ENCODE data around the gene EFNA3. TPM values are rescaled to one million over a fixed set of nuclear protein-coding genes. Genes with fewer than 3 reads are reported as not detected.

EFNA3 gene
- total RNA-seq, 1 experiment from 2014 or later = 20.4 TPM

GRCh38 chr1:155057104-155057503 is 21.5 kb upstream of the EFNA3 start:
- CTCF ChIA-PET = interaction anchor here (1.3 kb wide), 2 partner anchors 28 to 64 kb away, joined by 4 to 6 read pairs; partner anchors contain the start of gene LENEP
- no TSS peak for BruUV-seq (replicated peaks)
- H3K9me2 ChIP-seq (ENCODE audit: insufficient read depth) = no peaks in the 10 kb centered on the region
- ATAC-seq (no peak), DNase-seq (ENCODE audit: low read depth, low spot score) (no peak)
- H3K27me3 ChIP-seq (ENCODE audit: insufficient read depth, low read length) = no peaks in the 10 kb centered on the region
- no peak overlapping the region for H3K4me3 ChIP-seq (replicated peaks in 1 of 2; ENCODE audit: low read depth in 1 of 2, low read length in 2 of 2)
- peaks cover 10 to 24% of the 10 kb centered on the region in 2 experiments for H3K4me1 ChIP-seq (ENCODE audit: control insufficient read depth in 1 of 2, insufficient read depth in 2 of 2, low read length in 2 of 2)
- peaks cover 30 to 42% of the 10 kb centered on the region in 2 experiments for H3K36me3 ChIP-seq (ENCODE audit: control insufficient read depth in 1 of 2, insufficient read depth in 2 of 2, low read length in 2 of 2)
- no peak overlapping the region for H3K9ac ChIP-seq (ENCODE audit: low read length)
- no peak overlapping the region for H3K27ac ChIP-seq (ENCODE audit: low read depth, low read length)
- TF ChIP-seq, protein P1, sequence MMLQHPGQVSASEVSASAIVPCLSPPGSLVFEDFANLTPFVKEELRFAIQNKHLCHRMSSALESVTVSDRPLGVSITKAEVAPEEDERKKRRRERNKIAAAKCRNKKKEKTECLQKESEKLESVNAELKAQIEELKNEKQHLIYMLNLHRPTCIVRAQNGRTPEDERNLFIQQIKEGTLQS (IDR thresholded peaks at IDR 0.05) = no peak
- no peak for TF ChIP-seq ZNF274 (IDR thresholded peaks at IDR 0.05; ENCODE audit: low read depth, low read length)
- no peak for TF ChIP-seq CEBPB (IDR thresholded peaks at IDR 0.05; ENCODE audit: low read depth)
- TF ChIP-seq TCF7L2 (IDR thresholded peaks at IDR 0.05; ENCODE audit: borderline replicate concordance, extremely low read depth, insufficient read depth, insufficient read length) = no peak
- no peak for TF ChIP-seq CTCF (IDR thresholded peaks at IDR 0.05 in 2 of 3, conservative IDR thresholded peaks at IDR 0.05 in 1 of 3; ENCODE audit: borderline replicate concordance in 1 of 3, insufficient read depth in 1 of 3, low read depth in 2 of 3, low read length in 2 of 3)
- TF ChIP-seq JUND (IDR thresholded peaks at IDR 0.05) = no peak
- no peak for TF ChIP-seq CBX3 (IDR thresholded peaks at IDR 0.05; ENCODE audit: low read depth)
- no peak for TF ChIP-seq EGR1 (IDR thresholded peaks at IDR 0.05; ENCODE audit: low read depth)
- TF ChIP-seq EZH2phosphoT487 (IDR thresholded peaks at IDR 0.05; ENCODE audit: borderline replicate concordance) = no peak
- TF ChIP-seq, protein P2, sequence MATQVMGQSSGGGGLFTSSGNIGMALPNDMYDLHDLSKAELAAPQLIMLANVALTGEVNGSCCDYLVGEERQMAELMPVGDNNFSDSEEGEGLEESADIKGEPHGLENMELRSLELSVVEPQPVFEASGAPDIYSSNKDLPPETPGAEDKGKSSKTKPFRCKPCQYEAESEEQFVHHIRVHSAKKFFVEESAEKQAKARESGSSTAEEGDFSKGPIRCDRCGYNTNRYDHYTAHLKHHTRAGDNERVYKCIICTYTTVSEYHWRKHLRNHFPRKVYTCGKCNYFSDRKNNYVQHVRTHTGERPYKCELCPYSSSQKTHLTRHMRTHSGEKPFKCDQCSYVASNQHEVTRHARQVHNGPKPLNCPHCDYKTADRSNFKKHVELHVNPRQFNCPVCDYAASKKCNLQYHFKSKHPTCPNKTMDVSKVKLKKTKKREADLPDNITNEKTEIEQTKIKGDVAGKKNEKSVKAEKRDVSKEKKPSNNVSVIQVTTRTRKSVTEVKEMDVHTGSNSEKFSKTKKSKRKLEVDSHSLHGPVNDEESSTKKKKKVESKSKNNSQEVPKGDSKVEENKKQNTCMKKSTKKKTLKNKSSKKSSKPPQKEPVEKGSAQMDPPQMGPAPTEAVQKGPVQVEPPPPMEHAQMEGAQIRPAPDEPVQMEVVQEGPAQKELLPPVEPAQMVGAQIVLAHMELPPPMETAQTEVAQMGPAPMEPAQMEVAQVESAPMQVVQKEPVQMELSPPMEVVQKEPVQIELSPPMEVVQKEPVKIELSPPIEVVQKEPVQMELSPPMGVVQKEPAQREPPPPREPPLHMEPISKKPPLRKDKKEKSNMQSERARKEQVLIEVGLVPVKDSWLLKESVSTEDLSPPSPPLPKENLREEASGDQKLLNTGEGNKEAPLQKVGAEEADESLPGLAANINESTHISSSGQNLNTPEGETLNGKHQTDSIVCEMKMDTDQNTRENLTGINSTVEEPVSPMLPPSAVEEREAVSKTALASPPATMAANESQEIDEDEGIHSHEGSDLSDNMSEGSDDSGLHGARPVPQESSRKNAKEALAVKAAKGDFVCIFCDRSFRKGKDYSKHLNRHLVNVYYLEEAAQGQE (IDR thresholded peaks at IDR 0.05; ENCODE audit: low read depth) = no peak
- TF ChIP-seq ELF1 (IDR thresholded peaks at IDR 0.05; ENCODE audit: borderline replicate concordance, low read depth) = no peak
- no peak for TF ChIP-seq EZH2 (IDR thresholded peaks at IDR 0.05)
- no peak for TF ChIP-seq SIN3A (IDR thresholded peaks at IDR 0.05; ENCODE audit: low read depth)
- no peak for TF ChIP-seq YY1 (IDR thresholded peaks at IDR 0.05; ENCODE audit: extremely low read depth, insufficient replicate concordance, low read depth, low read length)
- POLR2A ChIA-PET = no interaction called here
- H4K20me1 ChIP-seq (ENCODE audit: insufficient read depth) = no peaks in the 10 kb centered on the region
- RAD21 ChIA-PET (ENCODE audit: low non-redundant PET in 1 of 2, low total read pairs in 2 of 2, uncharacterized antibody in 2 of 2, unreplicated experiment in 2 of 2) = no interaction called here
- no peak overlapping the region for H3K4me2 ChIP-seq (ENCODE audit: low read length)
- no peaks in the 10 kb centered on the region for H3K9me3 ChIP-seq (ENCODE audit: control insufficient read depth in 1 of 2, insufficient read depth in 1 of 2, low read depth in 1 of 2, low read length in 2 of 2)
- peaks cover 30% of the 10 kb centered on the region for H3K79me2 ChIP-seq (ENCODE audit: insufficient read depth, low read length)
- intact Hi-C loops (cut with micrococcal nuclease) = no loop called here
- H2AFZ ChIP-seq (ENCODE audit: low read depth, low read length, poor library complexity, severe bottlenecking) = no peak overlapping the region

All from HCT116 (cell line).